Activated T-cell treated with anti-CD3 and anti-CD28 coated beads, Interleukin-2, amount 50 U/mL, for 1 hour (primary cell): ENCODE data around the gene SH3GL2.

Experiments
- DNase-seq: peaks from one replicate; pipeline ENCODE4 v3.0.0-alpha.2; 2020

Gene SH3GL2

GRCh38 chr9:17665450-17665849, 86.6 kb downstream of the SH3GL2 start:
- DNase-seq = no peak

GRCh38 chr9:17669206-17669605, 90.3 kb downstream of the SH3GL2 start:
- no peak for DNase-seq

- DNase-seq = no peak
Measured at GRCh38 chr9:17682684-17683083, 103.8 kb downstream of the SH3GL2 start.

GRCh38 chr9:17688834-17689233, 110.0 kb downstream of the SH3GL2 start:
- no peak for DNase-seq

- DNase-seq = no peak
Measured at GRCh38 chr9:17694336-17694735, 115.5 kb downstream of the SH3GL2 start.

GRCh38 chr9:17695482-17695881, 116.6 kb downstream of the SH3GL2 start:
- DNase-seq = no peak

GRCh38 chr9:17699615-17700330, 120.9 kb downstream of the SH3GL2 start:
- no peak for DNase-seq

- no peak for DNase-seq
Measured at GRCh38 chr9:17706347-17706746, 127.5 kb downstream of the SH3GL2 start.

GRCh38 chr9:17719053-17719452, 140.2 kb downstream of the SH3GL2 start:
- no peak for DNase-seq

GRCh38 chr9:17721954-17722353, 143.1 kb downstream of the SH3GL2 start:
- no peak for DNase-seq

- DNase-seq = no peak
Measured at GRCh38 chr9:17723656-17724055, 144.8 kb downstream of the SH3GL2 start.

- no peak for DNase-seq
Measured at GRCh38 chr9:17725399-17726010, 146.6 kb downstream of the SH3GL2 start.

- DNase-seq = no peak
Measured at GRCh38 chr9:17726298-17726697, 147.4 kb downstream of the SH3GL2 start.

GRCh38 chr9:17730899-17731298, 152.0 kb downstream of the SH3GL2 start:
- DNase-seq = no peak

- no peak for DNase-seq
Measured at GRCh38 chr9:17731308-17731707, 152.4 kb downstream of the SH3GL2 start.

- no peak for DNase-seq
Measured at GRCh38 chr9:17734674-17735073, 155.8 kb downstream of the SH3GL2 start.

- no peak for DNase-seq
Measured at GRCh38 chr9:17735859-17736258, 157.0 kb downstream of the SH3GL2 start.

- no peak for DNase-seq
Measured at GRCh38 chr9:17739022-17739421, 160.2 kb downstream of the SH3GL2 start.

GRCh38 chr9:17739736-17740135, 160.9 kb downstream of the SH3GL2 start:
- DNase-seq = no peak

- DNase-seq = no peak
Measured at GRCh38 chr9:17742067-17742466, 163.2 kb downstream of the SH3GL2 start.

- DNase-seq = no peak
Measured at GRCh38 chr9:17744786-17745185, 165.9 kb downstream of the SH3GL2 start.

- no peak for DNase-seq
Measured at GRCh38 chr9:17750269-17750668, 171.4 kb downstream of the SH3GL2 start.

GRCh38 chr9:17751486-17751885, 172.6 kb downstream of the SH3GL2 start:
- no peak for DNase-seq

GRCh38 chr9:17752021-17752420, 173.2 kb downstream of the SH3GL2 start:
- no peak for DNase-seq

GRCh38 chr9:17757816-17758215, 178.9 kb downstream of the SH3GL2 start:
- DNase-seq = no peak
